CD4-positive, CD25-positive, alpha-beta regulatory T cell (primary cell): ENCODE results near the gene SLC6A14. TPM values are rescaled to one million over a fixed set of nuclear protein-coding genes. Genes with fewer than 3 reads are reported as not detected.

Experiments
- polyA plus RNA-seq, 4 donors: library from polyadenylated mRNA; unstranded; fragments of 300-500 nt; fragmentation: Illumina TruSeq; gene quantifications; one replicate each; pipeline ENCODE4 v1.2.3, GENCODE V29; 2021
- total RNA-seq: library from RNA; stranded (reverse); gene quantifications from one replicate; pipeline ENCODE4 v1.2.3, GENCODE V29; 2022

The SLC6A14 gene
- total and polyA plus RNA-seq, 5 donors from 2014 or later: not detected

Other genes with a start within 250 kb of the SLC6A14 start
- gene CT83, start 26.4 kb downstream of the SLC6A14 start, total RNA-seq: not detected
- not detected for gene CT83, start 26.4 kb downstream of the SLC6A14 start, polyA plus RNA-seq